ENCODE data around the gene ADAP1.

DNA sequence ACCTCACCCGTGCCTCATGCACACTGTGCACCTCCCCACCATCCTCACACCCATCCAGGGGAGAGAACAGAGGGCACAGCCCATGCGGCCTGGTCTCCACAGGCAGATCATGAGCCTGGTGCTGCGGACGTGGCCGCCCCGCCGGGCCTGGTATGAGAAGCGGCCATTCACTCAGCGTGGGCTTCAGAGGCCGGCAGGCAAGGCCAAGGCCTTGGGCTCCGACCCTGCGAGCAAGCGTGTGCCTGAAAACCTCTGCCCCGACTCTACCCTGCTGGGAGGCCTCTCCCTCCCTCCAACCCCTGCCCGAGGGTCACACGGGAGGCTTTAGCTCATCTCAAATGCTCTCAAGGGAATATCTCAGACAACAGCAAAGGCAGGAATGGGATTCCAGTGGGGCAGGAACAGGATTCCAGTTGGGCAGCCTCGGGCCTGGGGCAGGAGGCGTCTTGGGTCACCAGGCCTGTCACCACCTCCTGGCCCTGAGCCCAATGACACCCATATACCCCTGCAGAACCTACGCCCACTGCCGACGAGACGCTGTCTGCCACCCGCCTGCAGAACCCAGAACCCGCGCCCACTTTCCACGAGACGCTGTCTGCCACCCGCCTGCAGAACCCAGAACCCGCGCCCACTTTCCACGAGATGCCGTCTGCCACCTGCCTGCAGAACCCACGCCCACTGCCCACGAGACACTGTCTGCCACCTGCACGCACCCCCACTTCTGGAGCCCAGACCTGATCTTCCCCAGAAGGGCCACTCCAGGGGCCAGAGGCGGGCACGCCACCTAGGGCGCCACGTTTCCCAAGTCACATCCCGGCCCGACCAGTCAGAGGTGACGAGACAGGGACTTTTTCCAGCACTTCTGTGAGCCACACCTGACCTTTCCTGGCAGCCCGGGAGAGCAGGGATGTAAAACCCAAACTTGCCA lies 38.9 kb downstream of the ADAP1 start:
- TF ChIP-seq, protein P1, sequence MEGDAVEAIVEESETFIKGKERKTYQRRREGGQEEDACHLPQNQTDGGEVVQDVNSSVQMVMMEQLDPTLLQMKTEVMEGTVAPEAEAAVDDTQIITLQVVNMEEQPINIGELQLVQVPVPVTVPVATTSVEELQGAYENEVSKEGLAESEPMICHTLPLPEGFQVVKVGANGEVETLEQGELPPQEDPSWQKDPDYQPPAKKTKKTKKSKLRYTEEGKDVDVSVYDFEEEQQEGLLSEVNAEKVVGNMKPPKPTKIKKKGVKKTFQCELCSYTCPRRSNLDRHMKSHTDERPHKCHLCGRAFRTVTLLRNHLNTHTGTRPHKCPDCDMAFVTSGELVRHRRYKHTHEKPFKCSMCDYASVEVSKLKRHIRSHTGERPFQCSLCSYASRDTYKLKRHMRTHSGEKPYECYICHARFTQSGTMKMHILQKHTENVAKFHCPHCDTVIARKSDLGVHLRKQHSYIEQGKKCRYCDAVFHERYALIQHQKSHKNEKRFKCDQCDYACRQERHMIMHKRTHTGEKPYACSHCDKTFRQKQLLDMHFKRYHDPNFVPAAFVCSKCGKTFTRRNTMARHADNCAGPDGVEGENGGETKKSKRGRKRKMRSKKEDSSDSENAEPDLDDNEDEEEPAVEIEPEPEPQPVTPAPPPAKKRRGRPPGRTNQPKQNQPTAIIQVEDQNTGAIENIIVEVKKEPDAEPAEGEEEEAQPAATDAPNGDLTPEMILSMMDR (IDR thresholded peaks at IDR 0.05; ENCODE audit: insufficient read depth, low read length): no peak
- TF ChIP-seq POLR2AphosphoS5 (IDR thresholded peaks at IDR 0.05; ENCODE audit: low read depth): no peak
- TF ChIP-seq, protein P2, sequence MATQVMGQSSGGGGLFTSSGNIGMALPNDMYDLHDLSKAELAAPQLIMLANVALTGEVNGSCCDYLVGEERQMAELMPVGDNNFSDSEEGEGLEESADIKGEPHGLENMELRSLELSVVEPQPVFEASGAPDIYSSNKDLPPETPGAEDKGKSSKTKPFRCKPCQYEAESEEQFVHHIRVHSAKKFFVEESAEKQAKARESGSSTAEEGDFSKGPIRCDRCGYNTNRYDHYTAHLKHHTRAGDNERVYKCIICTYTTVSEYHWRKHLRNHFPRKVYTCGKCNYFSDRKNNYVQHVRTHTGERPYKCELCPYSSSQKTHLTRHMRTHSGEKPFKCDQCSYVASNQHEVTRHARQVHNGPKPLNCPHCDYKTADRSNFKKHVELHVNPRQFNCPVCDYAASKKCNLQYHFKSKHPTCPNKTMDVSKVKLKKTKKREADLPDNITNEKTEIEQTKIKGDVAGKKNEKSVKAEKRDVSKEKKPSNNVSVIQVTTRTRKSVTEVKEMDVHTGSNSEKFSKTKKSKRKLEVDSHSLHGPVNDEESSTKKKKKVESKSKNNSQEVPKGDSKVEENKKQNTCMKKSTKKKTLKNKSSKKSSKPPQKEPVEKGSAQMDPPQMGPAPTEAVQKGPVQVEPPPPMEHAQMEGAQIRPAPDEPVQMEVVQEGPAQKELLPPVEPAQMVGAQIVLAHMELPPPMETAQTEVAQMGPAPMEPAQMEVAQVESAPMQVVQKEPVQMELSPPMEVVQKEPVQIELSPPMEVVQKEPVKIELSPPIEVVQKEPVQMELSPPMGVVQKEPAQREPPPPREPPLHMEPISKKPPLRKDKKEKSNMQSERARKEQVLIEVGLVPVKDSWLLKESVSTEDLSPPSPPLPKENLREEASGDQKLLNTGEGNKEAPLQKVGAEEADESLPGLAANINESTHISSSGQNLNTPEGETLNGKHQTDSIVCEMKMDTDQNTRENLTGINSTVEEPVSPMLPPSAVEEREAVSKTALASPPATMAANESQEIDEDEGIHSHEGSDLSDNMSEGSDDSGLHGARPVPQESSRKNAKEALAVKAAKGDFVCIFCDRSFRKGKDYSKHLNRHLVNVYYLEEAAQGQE (IDR thresholded peaks at IDR 0.05; ENCODE audit: insufficient replicate concordance, low read depth): no peak
- no peak for TF ChIP-seq GABPA (IDR thresholded peaks at IDR 0.05; ENCODE audit: low read depth)
